Dendritic cell treated with granulocyte-macrophage colony-stimulating factor and Interleukin-4, amounts not matched to agents 40 ng/mL and 50 ng/mL, for 4 days (primary cell): ENCODE data around the gene MEIKIN.
"Not testable (repeated sequence)": the region's sequence is repeated elsewhere in the genome, so short reads cannot be mapped to it uniquely, and the experiment has no call there.

ENCODE experiments used
- H3K27ac Mint-ChIP-seq: one replicate; pipeline ENCODE4 v1.8.0; 2022; ENCODE audit warnings: mild to moderate bottlenecking, mixed read lengths
- H3K27me3 Mint-ChIP-seq: one replicate; pipeline ENCODE4 v1.8.0; 2022; ENCODE audit warnings: mild to moderate bottlenecking, mixed read lengths
- H3K36me3 Mint-ChIP-seq: one replicate; pipeline ENCODE4 v1.8.0; 2022; ENCODE audit warnings: low read depth, mixed read lengths
- H3K4me1 Mint-ChIP-seq: one replicate; pipeline ENCODE4 v1.8.0; 2022; ENCODE audit warnings: low read depth, mixed read lengths
- H3K4me3 Mint-ChIP-seq: one replicate; pipeline ENCODE4 v1.8.0; 2022; ENCODE audit warnings: mild to moderate bottlenecking, moderate library complexity, mixed read lengths
- H3K9me3 Mint-ChIP-seq: one replicate; pipeline ENCODE4 v1.8.0; 2022; ENCODE audit warnings: mixed read lengths
- intact Hi-C: fragments of 100-400 bp; cut with micrococcal nuclease; formaldehyde crosslinking; loops from one replicate; pipeline ENCODE4 v1.15.0; 2022

Gene MEIKIN

GRCh38 chr5:131913603-131914002, 31.9 kb downstream of the MEIKIN start:
- intact Hi-C loops = no loop called here
- no peak overlapping the region for H3K27ac Mint-ChIP-seq

GRCh38 chr5:131906668-131907067, 38.8 kb downstream of the MEIKIN start:
- intact Hi-C loops = no loop called here
- no peak overlapping the region for H3K27ac Mint-ChIP-seq
- peaks cover 31% of the 10 kb centered on the region for H3K9me3 Mint-ChIP-seq
- H3K4me3 Mint-ChIP-seq = no peak overlapping the region
- H3K27me3 Mint-ChIP-seq = no peaks in the 10 kb centered on the region
- H3K36me3 Mint-ChIP-seq = no peaks in the 10 kb centered on the region
- H3K4me1 Mint-ChIP-seq = no peaks in the 10 kb centered on the region

More at GRCh38 chr5:131913603-131914002, 31.9 kb downstream of the MEIKIN start:
- Mint-ChIP-seq H3K4me1 (no peaks in the 10 kb centered on the region), H3K27me3 (no peaks in the 10 kb centered on the region), H3K4me3 (no peak overlapping the region), H3K9me3 (no peaks in the 10 kb centered on the region), H3K36me3 (no peaks in the 10 kb centered on the region)

- H3K36me3 Mint-ChIP-seq, H3K27ac Mint-ChIP-seq, intact Hi-C loops, H3K4me1 Mint-ChIP-seq, H3K4me3 Mint-ChIP-seq, H3K27me3 Mint-ChIP-seq: not testable (repeated sequence)
- H3K9me3 Mint-ChIP-seq = peaks cover 41% of the 10 kb centered on the region
Measured at GRCh38 chr5:131902266-131902665, 43.2 kb downstream of the MEIKIN start.

- Mint-ChIP-seq H3K27ac (no peak overlapping the region), H3K27me3 (peaks cover 4% of the 10 kb centered on the region), H3K9me3 (peaks cover 53% of the 10 kb centered on the region), H3K4me1 (no peaks in the 10 kb centered on the region), H3K4me3 (no peak overlapping the region), H3K36me3 (no peaks in the 10 kb centered on the region)
- intact Hi-C loops = no loop called here
Measured at GRCh38 chr5:131899686-131900085, 45.8 kb downstream of the MEIKIN start.

- H3K4me1 Mint-ChIP-seq = no peaks in the 10 kb centered on the region
- no peaks in the 10 kb centered on the region for H3K9me3 Mint-ChIP-seq
- H3K36me3 Mint-ChIP-seq = no peaks in the 10 kb centered on the region
- no peak overlapping the region for H3K4me3 Mint-ChIP-seq
- no peak overlapping the region for H3K27ac Mint-ChIP-seq
- H3K27me3 Mint-ChIP-seq = no peaks in the 10 kb centered on the region
- intact Hi-C loops = no loop called here
Measured at GRCh38 chr5:131883984-131884383, 61.5 kb downstream of the MEIKIN start.

- H3K4me3 Mint-ChIP-seq = no peak overlapping the region
- H3K36me3 Mint-ChIP-seq = no peaks in the 10 kb centered on the region
- no peaks in the 10 kb centered on the region for H3K4me1 Mint-ChIP-seq
- H3K9me3 Mint-ChIP-seq = no peaks in the 10 kb centered on the region
- no peaks in the 10 kb centered on the region for H3K27me3 Mint-ChIP-seq
- H3K27ac Mint-ChIP-seq = no peak overlapping the region
- intact Hi-C loops = no loop called here
Measured at GRCh38 chr5:131879705-131880104, 65.8 kb downstream of the MEIKIN start.

GRCh38 chr5:131877873-131878272, 67.6 kb downstream of the MEIKIN start:
- Mint-ChIP-seq H3K36me3 (no peaks in the 10 kb centered on the region), H3K9me3 (no peaks in the 10 kb centered on the region), H3K27me3 (no peaks in the 10 kb centered on the region), H3K4me3 (no peak overlapping the region), H3K27ac (no peak overlapping the region), H3K4me1 (no peaks in the 10 kb centered on the region)
- intact Hi-C loops = no loop called here

- H3K27me3 Mint-ChIP-seq, H3K36me3 Mint-ChIP-seq, intact Hi-C loops, H3K4me1 Mint-ChIP-seq, H3K27ac Mint-ChIP-seq, H3K4me3 Mint-ChIP-seq: not testable (repeated sequence)
- H3K9me3 Mint-ChIP-seq = peaks cover 32% of the 10 kb centered on the region
Measured at GRCh38 chr5:131871251-131871650, 74.2 kb downstream of the MEIKIN start.

- intact Hi-C loops = no loop called here
- H3K9me3 Mint-ChIP-seq = peaks cover 67% of the 10 kb centered on the region
- no peaks in the 10 kb centered on the region for H3K36me3 Mint-ChIP-seq
- H3K4me3 Mint-ChIP-seq = no peak overlapping the region
- no peaks in the 10 kb centered on the region for H3K4me1 Mint-ChIP-seq
- no peaks in the 10 kb centered on the region for H3K27me3 Mint-ChIP-seq
- H3K27ac Mint-ChIP-seq = no peak overlapping the region
Measured at GRCh38 chr5:131867524-131867923, 77.9 kb downstream of the MEIKIN start.

- peaks cover 59% of the 10 kb centered on the region for H3K9me3 Mint-ChIP-seq
- no peaks in the 10 kb centered on the region for H3K36me3 Mint-ChIP-seq
- intact Hi-C loops = no loop called here
Measured at GRCh38 chr5:131863700-131864099, 81.8 kb downstream of the MEIKIN start.

GRCh38 chr5:131857388-131857787, 88.1 kb downstream of the MEIKIN start:
- Mint-ChIP-seq H3K36me3 (no peaks in the 10 kb centered on the region), H3K4me1 (no peaks in the 10 kb centered on the region), H3K27me3 (no peaks in the 10 kb centered on the region), H3K27ac (no peak overlapping the region), H3K9me3 (peaks cover 11% of the 10 kb centered on the region), H3K4me3 (no peak overlapping the region)
- intact Hi-C loops = no loop called here

More at GRCh38 chr5:131863700-131864099, 81.8 kb downstream of the MEIKIN start:
- Mint-ChIP-seq H3K4me1 (no peaks in the 10 kb centered on the region), H3K4me3 (no peak overlapping the region), H3K27ac (no peak overlapping the region), H3K27me3 (no peaks in the 10 kb centered on the region)

GRCh38 chr5:131855452-131855851, 90.0 kb downstream of the MEIKIN start:
- no peaks in the 10 kb centered on the region for H3K4me1 Mint-ChIP-seq
- no peaks in the 10 kb centered on the region for H3K36me3 Mint-ChIP-seq
- intact Hi-C loops = no loop called here
- H3K27ac Mint-ChIP-seq = no peak overlapping the region
- H3K4me3 Mint-ChIP-seq = no peak overlapping the region
- no peaks in the 10 kb centered on the region for H3K27me3 Mint-ChIP-seq
- no peaks in the 10 kb centered on the region for H3K9me3 Mint-ChIP-seq

- no peak overlapping the region for H3K27ac Mint-ChIP-seq
- no peaks in the 10 kb centered on the region for H3K36me3 Mint-ChIP-seq
- peaks cover 5% of the 10 kb centered on the region for H3K9me3 Mint-ChIP-seq
- no peak overlapping the region for H3K4me3 Mint-ChIP-seq
- no peaks in the 10 kb centered on the region for H3K27me3 Mint-ChIP-seq
- no peaks in the 10 kb centered on the region for H3K4me1 Mint-ChIP-seq
- intact Hi-C loops = no loop called here
Measured at GRCh38 chr5:131854134-131854533, 91.3 kb downstream of the MEIKIN start.

GRCh38 chr5:131848662-131849061, 96.8 kb downstream of the MEIKIN start:
- Mint-ChIP-seq H3K27ac (no peak overlapping the region), H3K4me3 (no peak overlapping the region), H3K36me3 (no peaks in the 10 kb centered on the region), H3K4me1 (no peaks in the 10 kb centered on the region), H3K27me3 (no peaks in the 10 kb centered on the region), H3K9me3 (peaks cover 55% of the 10 kb centered on the region)
- intact Hi-C loops = no loop called here

- Mint-ChIP-seq H3K36me3 (no peaks in the 10 kb centered on the region), H3K9me3 (peaks cover 72% of the 10 kb centered on the region), H3K27ac (no peak overlapping the region)
Measured at GRCh38 chr5:131846536-131846935, 98.9 kb downstream of the MEIKIN start.

More at GRCh38 chr5:131846536-131846935, 98.9 kb downstream of the MEIKIN start:
- Mint-ChIP-seq H3K4me3 (no peak overlapping the region), H3K27me3 (no peaks in the 10 kb centered on the region), H3K4me1 (no peaks in the 10 kb centered on the region)
- intact Hi-C loops = no loop called here
